SK-N-MC (cell line): Measurements from ENCODE around the gene EDN2.

Source experiments
- DNase-seq: peaks from one replicate; pipeline ENCODE4 v3.0.0-alpha.2; 2011; ENCODE audit warnings: low read depth, low spot score
- H3K27ac ChIP-seq: fragments of 200-600 bp; sonication (generic); 2 replicates; pipeline ENCODE4 v1.5.1; 2016; ENCODE audit warnings: mixed run types
- H3K36me3 ChIP-seq: fragments of 200-600 bp; sonication (generic); 2 replicates; pipeline ENCODE4 v1.6.1; 2017; ENCODE audit warnings: antibody characterized with exemption, low read length, mixed read lengths; ENCODE audit not compliant: insufficient read depth
- H3K4me3 ChIP-seq: fragments of 200-600 bp; sonication (generic); 2 replicates; pipeline ENCODE4 v1.5.1; 2016
- H3K9ac ChIP-seq: fragments of 200-600 bp; sonication (generic); 2 replicates; pipeline ENCODE4 v1.8.0; 2017; ENCODE audit warnings: mixed run types, mixed read lengths; ENCODE audit not compliant: insufficient read length
- H3K9me3 ChIP-seq: fragments of 200-600 bp; sonication (generic); 2 replicates; pipeline ENCODE4 v1.6.1; 2017; ENCODE audit warnings: low read depth, mild to moderate bottlenecking, antibody characterized with exemption, low read length, moderate library complexity, mixed read lengths
- EZH2 ChIP-seq: fragments of 200-600 bp; sonication (generic); IDR thresholded peaks from one replicate; pipeline ENCODE4 v1.6.1; 2017; ENCODE audit warnings: antibody characterized with exemption
- FOXP2 ChIP-seq: optimal IDR thresholded peaks from 2 replicates; pipeline ENCODE3; 2011; ENCODE audit warnings: mild to moderate bottlenecking, moderate library complexity; ENCODE audit not compliant: insufficient read depth; ENCODE audit errors: extremely low read length, control extremely low read depth
- POLR2AphosphoS5 ChIP-seq: IDR thresholded peaks from 2 replicates; pipeline ENCODE4 v1.6.1; 2012; ENCODE audit warnings: mild to moderate bottlenecking, low read depth, low read length, borderline replicate concordance

EDN2 gene

DNA sequence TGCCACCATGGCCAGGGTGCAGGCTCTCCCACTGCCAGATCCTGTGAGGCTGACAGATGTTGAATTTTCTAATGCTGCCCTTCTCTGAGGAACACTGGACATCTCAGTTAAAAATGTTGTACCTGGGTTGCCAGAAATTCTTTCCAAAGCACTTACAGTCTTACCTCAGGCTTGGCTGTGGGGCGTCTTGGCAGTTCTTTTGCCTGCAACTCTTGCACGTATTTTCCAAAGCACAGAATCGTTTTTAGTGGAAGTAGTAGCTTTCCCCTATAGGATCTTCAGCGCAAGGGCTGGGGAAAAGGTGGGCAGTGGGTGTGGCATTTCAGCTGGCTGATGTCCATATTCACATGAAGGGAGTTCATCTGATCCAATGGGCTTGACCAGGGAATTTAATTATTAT lies 53.9 kb downstream of the EDN2 start:
- TF ChIP-seq FOXP2 = no peak
- no peak for TF ChIP-seq POLR2AphosphoS5
- no peak for TF ChIP-seq EZH2
- no peak overlapping the region for H3K4me3 ChIP-seq
- H3K27ac ChIP-seq = no peak overlapping the region
- no peak for DNase-seq
- H3K9ac ChIP-seq = no peak overlapping the region
- no peaks in the 10 kb centered on the region for H3K9me3 ChIP-seq
- H3K36me3 ChIP-seq = no peaks in the 10 kb centered on the region

DNA sequence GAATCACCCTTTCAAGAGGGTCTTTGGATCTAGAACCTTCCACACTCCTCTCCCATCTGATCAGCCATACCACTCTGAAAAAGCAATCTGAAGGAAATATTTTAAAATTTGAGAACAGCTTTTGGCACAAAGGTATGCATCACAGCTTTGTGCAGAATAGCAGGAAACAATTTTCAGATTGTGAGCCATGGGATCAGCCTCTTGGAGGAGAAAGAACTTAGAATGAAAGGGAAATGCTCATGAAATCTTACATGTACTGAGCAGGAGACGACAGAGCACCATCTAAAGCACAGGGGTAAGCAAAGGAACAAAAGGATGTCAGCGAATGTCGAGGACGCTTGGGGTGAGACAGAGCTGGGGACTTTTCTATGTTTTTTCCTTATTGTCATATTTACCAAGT lies 54.4 kb downstream of the EDN2 start:
- Histone ChIP-seq H3K9me3 (no peaks in the 10 kb centered on the region), H3K4me3 (no peak overlapping the region), H3K27ac (no peak overlapping the region), H3K36me3 (no peaks in the 10 kb centered on the region), H3K9ac (no peak overlapping the region)
- TF ChIP-seq EZH2 = no peak
- TF ChIP-seq FOXP2 = no peak
- no peak for TF ChIP-seq POLR2AphosphoS5
- DNase-seq = no peak

DNA sequence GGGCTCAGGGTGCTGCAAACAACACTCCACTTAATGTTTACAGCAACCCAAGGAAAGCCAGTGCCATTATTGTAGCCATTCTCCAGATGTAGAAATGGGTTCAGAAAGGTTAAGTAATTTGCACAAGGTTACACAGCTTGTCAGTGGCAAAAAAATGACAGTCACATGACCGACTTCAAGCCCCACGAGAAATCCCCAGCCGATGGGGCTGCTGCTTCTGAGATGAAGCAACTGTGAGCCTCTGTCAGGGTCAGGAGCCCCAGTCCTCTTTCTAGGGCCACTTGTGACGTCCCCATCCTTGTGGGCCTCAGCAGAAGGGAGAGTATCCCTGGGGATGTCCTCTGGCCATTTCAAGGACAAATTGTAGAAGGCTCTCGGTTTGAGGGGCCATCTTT lies 54.8 kb downstream of the EDN2 start:
- no peaks in the 10 kb centered on the region for H3K9me3 ChIP-seq

More for the DNA sequence above, 54.8 kb downstream of the EDN2 start:
- no peak overlapping the region for H3K4me3 ChIP-seq
- TF ChIP-seq FOXP2 = no peak
- no peak for TF ChIP-seq POLR2AphosphoS5
- no peak for TF ChIP-seq EZH2
- DNase-seq = no peak
- H3K36me3 ChIP-seq = no peaks in the 10 kb centered on the region
- H3K9ac ChIP-seq = no peak overlapping the region
- H3K27ac ChIP-seq = no peak overlapping the region
